NB4 (cell line): ENCODE measurements around the gene PSME4.
"Not testable (repeated sequence)": the region's sequence is repeated elsewhere in the genome, so short reads cannot be mapped to it uniquely, and the experiment has no call there.

Source experiments
- DNase-seq: peaks from one replicate; pipeline ENCODE4 v3.0.0; 2010; ENCODE audit warnings: low read depth
- H3K4me3 ChIP-seq: one replicate; pipeline ENCODE4 v1.5.1; 2011; ENCODE audit warnings: mild to moderate bottlenecking, low read depth, low read length, moderate library complexity
- CTCF ChIP-seq: IDR thresholded peaks from one replicate; pipeline ENCODE4 v1.5.1; 2012; ENCODE audit warnings: low read depth, low read length
- MYC ChIP-seq: IDR thresholded peaks from 2 replicates; pipeline ENCODE4 v1.6.1; 2011; ENCODE audit warnings: low read depth, low read length
- POLR2A ChIP-seq: IDR thresholded peaks from 2 replicates; pipeline ENCODE4 v1.6.1; 2011; ENCODE audit warnings: mild to moderate bottlenecking; ENCODE audit not compliant: insufficient read length; ENCODE audit errors: extremely low read depth
- TF ChIP-seq, protein P1 (sequence below): IDR thresholded peaks from 2 replicates; pipeline ENCODE4 v1.6.1; 2011; ENCODE audit warnings: low read depth, low read length

The PSME4 gene

DNA sequence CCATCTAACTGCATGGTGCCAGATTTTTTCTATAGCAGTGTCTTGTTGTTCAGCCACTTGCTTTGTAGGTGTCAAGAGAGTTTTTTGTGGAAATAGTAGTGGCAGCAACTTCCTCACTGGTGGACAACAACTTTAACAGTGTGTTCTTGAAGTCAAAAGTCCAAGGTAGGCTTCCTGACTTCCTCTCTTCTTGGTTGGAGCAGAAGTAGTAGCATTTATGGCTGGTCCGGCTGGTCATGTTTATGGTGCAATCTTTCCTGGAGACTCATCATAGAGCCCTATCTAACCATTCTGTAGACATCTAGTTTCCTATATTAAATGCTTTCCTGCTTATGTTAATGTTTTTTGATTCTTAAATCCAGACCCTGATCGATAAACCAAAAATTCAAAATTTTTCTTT is 122.7 kb downstream of the PSME4 start:
- no peak overlapping the region for H3K4me3 ChIP-seq
- TF ChIP-seq POLR2A = no peak
- peak; percentile 33 for DNase-seq

DNA sequence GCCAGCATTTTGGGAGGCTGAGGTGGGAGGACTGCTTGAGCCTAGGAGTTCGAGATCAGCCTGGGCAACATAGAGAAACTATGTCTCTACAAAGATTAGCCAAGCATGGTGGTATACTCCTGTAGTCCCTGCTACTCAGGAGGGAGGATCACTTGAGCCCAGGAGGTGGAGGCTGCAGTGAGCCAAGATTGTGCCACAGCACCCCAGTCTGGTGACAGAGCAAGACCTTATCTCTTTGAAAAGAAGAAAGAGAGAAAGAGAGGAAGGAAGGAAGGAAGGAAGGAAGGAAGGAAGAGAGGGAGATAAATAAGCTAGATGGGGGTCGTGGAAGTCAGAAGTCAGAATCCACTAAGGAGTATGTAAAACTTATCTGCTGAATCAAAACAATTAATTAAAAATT is 127.2 kb downstream of the PSME4 start:
- DNase-seq = no peak
- TF ChIP-seq POLR2A = no peak
- TF ChIP-seq MYC = no peak
- no peak for TF ChIP-seq CTCF
- TF ChIP-seq, protein P1, sequence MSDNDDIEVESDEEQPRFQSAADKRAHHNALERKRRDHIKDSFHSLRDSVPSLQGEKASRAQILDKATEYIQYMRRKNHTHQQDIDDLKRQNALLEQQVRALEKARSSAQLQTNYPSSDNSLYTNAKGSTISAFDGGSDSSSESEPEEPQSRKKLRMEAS = no peak
- H3K4me3 ChIP-seq = no peak overlapping the region

DNA sequence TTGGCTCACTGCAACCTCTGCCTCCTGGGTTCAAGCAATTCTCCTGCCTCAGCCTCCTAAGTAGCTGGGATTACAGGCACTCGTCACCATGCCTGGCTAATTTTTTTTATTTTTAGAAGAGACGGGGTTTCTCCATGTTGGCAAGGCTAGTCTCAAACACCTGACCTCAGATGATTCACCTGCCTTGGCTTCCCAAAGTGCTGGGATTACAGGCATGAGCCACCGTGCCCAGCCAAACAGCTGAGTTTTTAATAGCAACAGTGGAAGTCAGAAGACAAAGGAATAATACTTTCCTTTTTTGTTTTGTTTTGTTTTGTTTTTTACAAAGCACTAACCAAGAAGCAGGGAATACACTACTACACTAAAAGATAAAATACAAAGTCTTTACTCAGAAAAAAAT is 127.9 kb downstream of the PSME4 start:
- no peak for TF ChIP-seq MYC
- TF ChIP-seq CTCF = no peak
- TF ChIP-seq POLR2A = no peak
- DNase-seq = no peak
- H3K4me3 ChIP-seq = no peak overlapping the region

GRCh38 chr2:53841651-53842050 is 129.1 kb downstream of the PSME4 start:
- H3K4me3 ChIP-seq, DNase-seq: not testable (repeated sequence)

DNA sequence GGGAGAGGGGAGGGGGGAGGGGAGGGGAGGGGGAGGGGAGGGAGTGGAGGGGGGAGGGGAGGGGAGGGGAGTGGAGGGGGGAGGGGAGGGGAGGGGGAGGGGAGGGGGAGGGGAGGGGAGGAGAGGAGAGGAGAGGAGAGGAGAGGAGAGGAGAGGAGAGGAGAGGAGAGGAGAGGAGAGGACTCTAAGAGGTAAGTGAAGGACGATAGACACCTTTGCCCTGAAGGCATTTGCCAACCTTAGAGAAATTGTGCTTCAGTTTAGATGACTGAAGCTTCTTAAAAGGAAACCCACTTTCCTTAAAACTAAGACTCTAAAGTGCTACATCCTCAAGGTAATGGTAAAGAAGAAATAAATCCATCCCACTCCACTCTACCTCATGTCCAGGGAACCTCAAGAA is 130.2 kb downstream of the PSME4 start:
- no peak for DNase-seq
- no peak overlapping the region for H3K4me3 ChIP-seq
- TF ChIP-seq, protein P1 = no peak
- TF ChIP-seq POLR2A = no peak

DNA sequence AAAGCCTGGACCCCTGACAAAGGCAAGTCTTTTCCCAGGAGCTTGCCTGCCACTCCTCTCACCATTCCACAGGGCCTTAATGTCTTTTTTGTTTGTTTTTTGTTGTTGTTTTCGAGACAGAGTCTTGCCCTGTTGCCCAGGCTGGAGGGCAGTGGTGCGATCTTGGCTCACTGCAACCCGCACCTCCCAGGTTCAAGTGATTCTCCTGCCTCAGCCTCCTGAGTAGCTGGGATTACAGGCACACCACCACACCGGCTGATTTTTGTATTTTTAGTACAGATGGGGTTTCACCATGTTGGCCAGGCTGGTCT is 140.9 kb downstream of the PSME4 start:
- not testable (repeated sequence) for H3K4me3 ChIP-seq, DNase-seq

DNA sequence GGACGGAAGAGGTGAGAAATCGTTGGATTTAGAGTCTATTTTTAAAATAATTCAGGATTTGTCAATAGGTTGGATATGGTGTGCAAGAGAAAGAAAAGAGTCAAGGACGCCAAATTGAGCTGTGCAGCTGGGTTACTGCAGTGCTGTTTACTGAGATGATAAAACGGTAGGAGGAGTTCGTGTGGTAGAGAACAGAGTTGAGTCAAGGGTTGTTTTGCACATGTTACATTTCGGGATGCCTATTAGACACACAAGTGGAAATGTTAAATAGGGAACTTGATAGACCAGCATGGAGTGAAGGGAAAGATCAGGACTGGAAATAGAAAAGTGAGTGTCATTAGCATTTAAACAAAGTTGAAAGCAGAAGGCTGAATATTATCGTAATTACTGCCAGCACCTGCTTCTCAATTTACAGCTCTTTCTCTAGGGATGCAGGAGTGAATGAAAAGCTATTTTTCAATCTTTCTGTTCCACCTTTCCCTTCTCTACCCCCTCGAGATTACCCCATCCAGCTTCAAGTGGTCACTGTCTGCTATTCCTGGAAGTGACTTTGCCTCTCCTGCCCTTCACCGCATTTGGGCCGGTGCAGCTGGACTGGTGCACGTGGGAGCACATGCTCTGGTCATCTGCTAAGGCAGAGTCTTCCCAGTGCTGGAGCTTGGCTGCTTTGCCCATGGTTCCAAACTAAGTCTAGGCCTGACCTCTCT is 141.4 kb downstream of the PSME4 start:
- TF ChIP-seq, protein P1 = no peak
- TF ChIP-seq MYC (no peak), CTCF (no peak), POLR2A (no peak)
- no peak for DNase-seq
- no peak overlapping the region for H3K4me3 ChIP-seq

DNA sequence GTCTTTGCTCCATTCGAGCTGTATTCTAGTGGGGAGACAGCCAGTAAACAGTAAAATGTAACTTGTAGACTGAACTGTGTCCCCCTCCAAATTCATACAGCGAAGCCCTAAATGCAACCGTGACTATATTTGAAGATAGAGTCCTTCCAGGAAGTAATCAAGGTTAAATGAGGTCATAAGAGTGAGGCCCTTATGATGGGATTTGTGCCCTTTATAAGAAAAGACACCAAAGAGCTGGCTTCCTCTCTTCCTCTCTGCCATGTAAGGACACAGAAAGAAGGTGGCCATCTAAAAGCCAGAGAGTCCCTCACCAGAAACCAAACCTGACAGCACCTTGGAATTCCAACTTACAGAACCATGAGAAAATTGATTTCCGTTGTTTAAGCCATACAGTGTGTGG is 142.5 kb downstream of the PSME4 start:
- no peak overlapping the region for H3K4me3 ChIP-seq
- DNase-seq = no peak
- TF ChIP-seq MYC (no peak), POLR2A (no peak), CTCF (no peak)
- TF ChIP-seq, protein P1 = no peak
